Stimulated activated CD8-positive, alpha-beta memory T cell treated with anti-CD3 and anti-CD28 coated beads, Interleukin-7, amount 100 ng/mL, for 4 hours (primary cell): Measurements from ENCODE around the gene GNB5.

ENCODE experiments used
- DNase-seq, 2 donors: peaks; one replicate each; pipeline ENCODE4 v3.0.0-alpha.2; 2020; ENCODE audit warnings: low read depth in 2 of 2

GNB5 gene

GRCh38 chr15:52066842-52067544 is 124.2 kb downstream of the GNB5 start:
- no peak for DNase-seq
